ENCODE data around the gene EXOC4.

Gene EXOC4

GRCh38 chr7:133520248-133520647, 267.4 kb downstream of the EXOC4 start:
- DNase-seq (ENCODE audit: extremely low read depth, low read depth): no peak
- TF ChIP-seq, protein P1, sequence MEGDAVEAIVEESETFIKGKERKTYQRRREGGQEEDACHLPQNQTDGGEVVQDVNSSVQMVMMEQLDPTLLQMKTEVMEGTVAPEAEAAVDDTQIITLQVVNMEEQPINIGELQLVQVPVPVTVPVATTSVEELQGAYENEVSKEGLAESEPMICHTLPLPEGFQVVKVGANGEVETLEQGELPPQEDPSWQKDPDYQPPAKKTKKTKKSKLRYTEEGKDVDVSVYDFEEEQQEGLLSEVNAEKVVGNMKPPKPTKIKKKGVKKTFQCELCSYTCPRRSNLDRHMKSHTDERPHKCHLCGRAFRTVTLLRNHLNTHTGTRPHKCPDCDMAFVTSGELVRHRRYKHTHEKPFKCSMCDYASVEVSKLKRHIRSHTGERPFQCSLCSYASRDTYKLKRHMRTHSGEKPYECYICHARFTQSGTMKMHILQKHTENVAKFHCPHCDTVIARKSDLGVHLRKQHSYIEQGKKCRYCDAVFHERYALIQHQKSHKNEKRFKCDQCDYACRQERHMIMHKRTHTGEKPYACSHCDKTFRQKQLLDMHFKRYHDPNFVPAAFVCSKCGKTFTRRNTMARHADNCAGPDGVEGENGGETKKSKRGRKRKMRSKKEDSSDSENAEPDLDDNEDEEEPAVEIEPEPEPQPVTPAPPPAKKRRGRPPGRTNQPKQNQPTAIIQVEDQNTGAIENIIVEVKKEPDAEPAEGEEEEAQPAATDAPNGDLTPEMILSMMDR (IDR thresholded peaks at IDR 0.05; ENCODE audit: low read depth, low read length): no peak

DNA sequence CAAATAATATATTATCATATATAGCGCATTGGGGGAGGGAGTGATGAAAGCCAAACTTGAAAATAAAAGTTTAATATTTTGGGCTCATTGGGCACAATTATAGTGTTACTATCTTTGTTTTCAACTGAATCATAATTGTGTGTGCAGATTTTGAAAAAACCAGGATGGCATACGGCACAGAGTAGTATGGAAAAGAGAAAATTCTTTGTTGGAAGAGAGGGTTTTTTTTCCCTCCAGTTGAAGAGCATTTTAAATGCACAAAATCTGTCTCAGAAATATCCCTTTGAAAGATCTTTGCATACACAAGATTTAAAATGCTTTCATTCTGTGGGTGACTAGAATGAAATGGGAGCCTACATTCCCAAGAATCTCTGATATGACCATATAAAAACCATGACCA, 269.6 kb downstream of the EXOC4 start:
- TF ChIP-seq, protein P1 (IDR thresholded peaks at IDR 0.05; ENCODE audit: low read depth, low read length): no peak
- DNase-seq (ENCODE audit: extremely low read depth, low read depth): no peak

GRCh38 chr7:133528796-133529195, 275.9 kb downstream of the EXOC4 start:
- TF ChIP-seq, protein P1 (IDR thresholded peaks at IDR 0.05; ENCODE audit: low read depth, low read length): no peak
- no peak for DNase-seq (ENCODE audit: extremely low read depth, low read depth)

DNA sequence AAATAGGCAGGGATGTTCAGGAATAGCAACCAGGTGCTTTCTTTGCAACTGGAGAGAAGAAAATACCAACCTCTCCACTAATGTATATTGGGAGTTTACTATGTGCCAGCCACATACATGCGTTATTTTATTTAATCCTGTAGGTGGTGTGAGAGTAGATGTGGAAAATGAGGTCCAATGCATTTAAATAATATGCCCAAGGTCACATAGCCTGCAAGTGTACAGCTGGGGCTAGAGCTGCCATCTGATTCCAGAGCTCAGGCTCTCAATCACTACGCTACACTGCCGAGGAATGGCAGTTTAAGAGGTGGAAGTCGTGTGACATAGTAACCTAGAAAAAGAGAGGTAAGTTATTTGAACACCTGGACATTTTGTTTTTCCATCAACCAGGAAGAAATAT, 277.0 kb downstream of the EXOC4 start:
- DNase-seq (ENCODE audit: extremely low read depth, low read depth): no peak
- TF ChIP-seq, protein P1 (IDR thresholded peaks at IDR 0.05; ENCODE audit: low read depth, low read length): no peak

DNA sequence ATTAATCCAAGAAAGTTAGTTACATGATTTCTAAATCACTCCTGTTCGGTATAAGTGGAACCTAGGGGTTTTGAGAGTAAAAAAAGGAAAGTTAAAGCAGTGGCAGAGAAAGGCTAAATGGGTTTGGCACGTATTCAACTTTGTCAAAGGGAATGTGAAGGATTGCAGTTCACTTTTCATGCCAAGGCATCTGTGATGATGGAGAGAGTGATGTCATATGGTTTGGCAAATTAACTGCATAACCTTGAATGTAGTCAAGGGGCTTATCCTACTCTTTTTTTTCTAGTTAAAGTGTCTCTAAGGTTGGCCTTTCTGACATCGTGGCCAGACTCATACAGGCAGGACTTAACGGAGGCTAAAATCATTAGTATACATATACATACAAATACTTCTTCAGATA, 277.8 kb downstream of the EXOC4 start:
- TF ChIP-seq, protein P1 (IDR thresholded peaks at IDR 0.05; ENCODE audit: low read depth, low read length): no peak
- peak; percentile 55 for DNase-seq (ENCODE audit: extremely low read depth, low read depth)

- TF ChIP-seq, protein P1 (IDR thresholded peaks at IDR 0.05; ENCODE audit: low read depth, low read length): no peak
- DNase-seq (ENCODE audit: extremely low read depth, low read depth): no peak
These were observed 281.9 kb downstream of the EXOC4 start for GRCh38 chr7:133534816-133535215.

GRCh38 chr7:133535308-133535707, 282.4 kb downstream of the EXOC4 start:
- TF ChIP-seq, protein P1 (IDR thresholded peaks at IDR 0.05; ENCODE audit: low read depth, low read length): no peak
- no peak for DNase-seq (ENCODE audit: extremely low read depth, low read depth)

All from AG09319 (cell line).